Right lobe of liver (tissue), 6 donors: ENCODE measurements around the gene SMIM9. TPM values are rescaled to one million over a fixed set of nuclear protein-coding genes. Genes with fewer than 3 reads are reported as not detected.

Source experiments
- ATAC-seq, 4 donors: fragments of 200-7000 bp; cut with Tn5 transposase; one replicate each; pipeline ENCODE4 v1.9.1; 2020; ENCODE audit warnings: mild to moderate bottlenecking in 4 of 4, moderate library complexity in 4 of 4
- DNase-seq, 3 donors: peaks; one replicate each; pipeline ENCODE4 v3.0.0-alpha.2; 2020
- H3K27ac ChIP-seq, 3 donors: fragments of 200-600 bp; one replicate each; pipeline ENCODE4 v1.8.0; 2022
- H3K27me3 ChIP-seq, 2 donors: fragments of 200-600 bp; one replicate each; pipeline ENCODE4 v1.8.0; 2022
- H3K36me3 ChIP-seq, 4 donors: fragments of 200-600 bp; sonication (generic) in 1 of 4; one replicate each; pipeline versions ENCODE4 v1.5.1 to v1.8.0; 2017 to 2022; ENCODE audit warnings: control low read depth in 1 of 4
- H3K4me1 ChIP-seq, 4 donors: fragments of 200-600 bp; sonication (generic) in 1 of 4; one replicate each; pipeline versions ENCODE4 v1.5.1 to v1.8.0; 2017 to 2022; ENCODE audit warnings: control low read depth in 1 of 4
- H3K4me3 ChIP-seq, 3 donors: fragments of 200-600 bp; one replicate each; pipeline ENCODE4 v1.8.0; 2022
- H3K9me3 ChIP-seq, 4 donors: fragments of 200-600 bp; sonication (generic) in 1 of 4; one replicate each; pipeline versions ENCODE4 v1.5.1 to v1.8.0; 2017 to 2022; ENCODE audit warnings: control low read depth in 1 of 4
- POLR2A ChIP-seq: fragments of 450-650 bp; IDR thresholded peaks from one replicate; pipeline ENCODE4 v1.6.1; 2017; ENCODE audit warnings: antibody characterized with exemption, mild to moderate bottlenecking
- WGBS: methylation state at CpG from one replicate; pipeline ENCODE4 v1.1.6; 2018; ENCODE audit warnings: low coverage, low lambda C conversion rate; ENCODE audit not compliant: insufficient coverage; ENCODE audit errors: missing lambda C conversion rate; 5-methylcytosine and 5-hydroxymethylcytosine counted together
- intact Hi-C, 2 donors: fragments of 100-400 bp; cut with DNase I; formaldehyde crosslinking; loops; one replicate each; pipeline versions ENCODE4 v1.11.2 to v1.14.1; 2022
- total RNA-seq, 6 experiments: library from RNA; depleted of rRNA in 2 of 6; stranded (reverse); fragments of >200 nt in 2 of 6; fragmentation: NEBNext Ultra II Directional in 3 of 6; extraction: Animal tissue kit (Norgen Biotek cat#: 25700) in 3 of 6; gene quantifications; one replicate each; pipeline versions ENCODE4 v1.1.0 to v1.2.4, GENCODE V29; 2016 to 2023
- TF ChIP-seq, protein P1 (sequence below), 4 donors: fragments of 200-600 bp in 3 of 4; fragments of 450-650 bp in 1 of 4; IDR thresholded peaks; one replicate each; pipeline versions ENCODE4 v1.5.1 to v1.8.0; 2016 to 2022; ENCODE audit warnings: antibody characterized with exemption in 4 of 4, mild to moderate bottlenecking in 2 of 4
- donor health status: DM: no; HTN: yes; CAD: no.
- donor health status: DM: no; HTN: no; CAD: no.
- donor health status: DM: no; HTN: no; CAD: no.
- donor health status: DM: no; HTN: yes; CAD: no.
- donor health status: DM: no; HTN: yes; CAD: no.

The SMIM9 gene
- total RNA-seq, 6 experiments from 2014 or later, result not detected

DNA sequence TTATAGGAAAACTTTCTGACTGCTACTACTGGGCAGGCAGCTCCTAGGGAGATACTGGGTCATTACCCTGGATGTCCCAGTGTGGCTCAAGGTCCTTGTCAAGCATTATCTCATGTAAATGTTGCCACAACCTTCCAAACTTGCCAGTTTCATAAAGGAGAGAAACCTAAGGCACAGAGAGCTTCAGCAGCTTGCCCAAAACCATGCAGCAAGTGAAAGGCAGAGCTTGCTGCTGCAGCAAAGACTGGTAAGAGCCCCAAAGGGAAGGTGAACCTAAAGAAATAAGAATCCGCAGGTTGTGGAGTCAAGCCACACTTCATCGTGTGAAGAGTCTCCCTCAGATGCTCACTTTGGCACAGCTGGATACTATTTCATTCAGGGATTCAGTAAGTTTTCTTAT lies 31.5 kb downstream of the SMIM9 start:
- WGBS, result 22% methylated on average over 2 of the region's 2 CpGs
- ATAC-seq, result peak in 2 of 4 donors; percentile 6 to 8

DNA sequence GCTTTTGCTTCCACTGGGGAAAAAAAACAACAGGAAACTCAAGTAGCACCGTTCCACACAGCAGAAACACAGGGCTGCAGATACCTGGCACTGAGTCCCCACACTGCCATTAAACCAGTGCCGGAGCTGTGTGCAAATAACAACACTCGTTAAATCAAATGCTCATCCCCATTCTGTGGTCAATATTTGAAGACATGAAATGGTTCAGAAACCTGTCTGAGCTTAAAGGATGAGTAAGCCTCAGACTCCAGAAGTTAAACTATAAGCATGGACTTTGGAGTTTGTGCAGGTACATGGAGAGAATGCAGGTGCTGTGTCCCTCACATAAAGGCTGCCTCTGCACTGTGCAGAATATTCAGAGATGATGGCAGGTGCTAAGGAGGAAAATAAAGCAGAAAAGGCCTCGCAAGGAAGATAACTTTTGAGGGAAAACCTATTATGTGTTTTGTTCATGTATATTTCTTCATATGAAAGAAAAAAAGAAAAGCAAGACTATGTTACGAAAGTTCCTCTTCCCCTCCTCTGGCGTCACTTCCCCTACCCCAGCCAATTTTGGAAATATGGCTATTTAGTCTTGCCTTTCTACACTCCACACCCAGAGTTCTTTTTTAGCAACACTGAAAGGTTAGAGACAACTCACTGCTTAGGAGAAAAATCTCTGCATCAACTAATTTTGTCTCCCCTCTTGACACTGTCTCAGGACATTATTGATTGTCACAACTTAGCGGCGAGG lies 33.8 kb downstream of the SMIM9 start:
- no peak overlapping the region for H3K4me3 ChIP-seq
- H3K27ac ChIP-seq, result peak overlapping the region; percentile 18 to 36 (median 35)
- TF ChIP-seq, protein P1, sequence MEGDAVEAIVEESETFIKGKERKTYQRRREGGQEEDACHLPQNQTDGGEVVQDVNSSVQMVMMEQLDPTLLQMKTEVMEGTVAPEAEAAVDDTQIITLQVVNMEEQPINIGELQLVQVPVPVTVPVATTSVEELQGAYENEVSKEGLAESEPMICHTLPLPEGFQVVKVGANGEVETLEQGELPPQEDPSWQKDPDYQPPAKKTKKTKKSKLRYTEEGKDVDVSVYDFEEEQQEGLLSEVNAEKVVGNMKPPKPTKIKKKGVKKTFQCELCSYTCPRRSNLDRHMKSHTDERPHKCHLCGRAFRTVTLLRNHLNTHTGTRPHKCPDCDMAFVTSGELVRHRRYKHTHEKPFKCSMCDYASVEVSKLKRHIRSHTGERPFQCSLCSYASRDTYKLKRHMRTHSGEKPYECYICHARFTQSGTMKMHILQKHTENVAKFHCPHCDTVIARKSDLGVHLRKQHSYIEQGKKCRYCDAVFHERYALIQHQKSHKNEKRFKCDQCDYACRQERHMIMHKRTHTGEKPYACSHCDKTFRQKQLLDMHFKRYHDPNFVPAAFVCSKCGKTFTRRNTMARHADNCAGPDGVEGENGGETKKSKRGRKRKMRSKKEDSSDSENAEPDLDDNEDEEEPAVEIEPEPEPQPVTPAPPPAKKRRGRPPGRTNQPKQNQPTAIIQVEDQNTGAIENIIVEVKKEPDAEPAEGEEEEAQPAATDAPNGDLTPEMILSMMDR (IDR thresholded peaks at IDR 0.05), result no peak
- TF ChIP-seq POLR2A, result peak; percentile 17
- peaks cover 0 to 31% (median 9%) of the 10 kb centered on the region in 4 donors for H3K4me1 ChIP-seq
- no peaks in the 10 kb centered on the region for H3K9me3 ChIP-seq
- no peaks in the 10 kb centered on the region for H3K27me3 ChIP-seq
- ATAC-seq, result no peak
- no peaks in the 10 kb centered on the region for H3K36me3 ChIP-seq
- no peak for DNase-seq
- WGBS, result 40% methylated on average over 8 of the region's 8 CpGs
- intact Hi-C loops, result no loop called here

More for the DNA sequence above, 31.5 kb downstream of the SMIM9 start:
- intact Hi-C loops, result no loop called here
- Histone ChIP-seq H3K4me3 (no peak overlapping the region), H3K27ac (peak overlapping the region in 1 of 3 donors; percentile 56), H3K27me3 (no peaks in the 10 kb centered on the region), H3K4me1 (peaks cover 0 to 31% (median 9%) of the 10 kb centered on the region in 4 donors), H3K36me3 (no peaks in the 10 kb centered on the region), H3K9me3 (no peaks in the 10 kb centered on the region)
- no peak for DNase-seq
- TF ChIP-seq, protein P1 (IDR thresholded peaks at IDR 0.05), result no peak
- TF ChIP-seq POLR2A, result no peak

DNA sequence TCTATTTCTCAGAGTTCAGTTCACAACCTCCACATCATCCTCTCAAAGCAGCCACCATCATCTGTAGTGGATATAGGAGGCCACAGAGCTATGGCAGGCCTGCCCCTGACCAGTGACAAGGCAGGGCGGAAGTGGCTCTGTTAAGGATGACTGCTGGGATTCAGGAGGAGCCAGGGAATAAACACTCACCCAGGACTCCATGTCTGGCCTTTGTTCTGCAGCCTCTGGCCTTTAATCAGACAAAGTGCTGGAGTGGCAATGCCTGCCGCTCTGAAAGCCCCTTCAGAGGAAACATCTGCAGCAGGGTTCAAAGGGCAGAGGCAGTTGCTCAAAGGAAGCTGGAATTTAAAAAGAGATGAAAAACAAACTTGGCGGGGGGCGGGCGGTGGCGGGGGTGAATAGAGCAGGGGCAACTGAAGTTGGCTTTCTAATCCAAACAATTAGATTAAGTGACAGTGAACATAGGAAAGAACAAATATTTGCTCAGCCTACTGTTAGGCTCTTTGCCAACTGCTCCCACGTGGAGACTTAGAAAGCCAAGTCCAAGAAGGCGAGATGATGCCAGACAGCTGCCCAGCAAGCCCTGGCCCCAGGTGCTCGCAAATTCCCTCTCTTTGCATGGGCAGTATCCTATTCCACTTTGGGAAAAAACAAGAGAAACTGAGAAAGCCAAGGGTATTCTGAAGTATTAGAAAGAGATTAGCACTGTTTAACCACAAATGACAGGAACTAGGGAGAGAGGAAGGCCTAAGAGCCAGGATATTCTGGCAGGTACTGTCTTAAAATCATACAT lies 34.7 kb downstream of the SMIM9 start:
- WGBS, result 22% methylated on average over 9 of the region's 9 CpGs
- Histone ChIP-seq H3K36me3 (no peaks in the 10 kb centered on the region), H3K4me3 (no peak overlapping the region), H3K9me3 (no peaks in the 10 kb centered on the region), H3K27ac (peak overlapping the region; percentile 18 to 36 (median 31)), H3K4me1 (peaks cover 0 to 31% (median 9%) of the 10 kb centered on the region in 4 donors), H3K27me3 (no peaks in the 10 kb centered on the region)
- ATAC-seq (peak; percentile 53 to 72 (median 62)), DNase-seq (peak in 2 of 3 donors; percentile 27 to 54)
- TF ChIP-seq, protein P1 (IDR thresholded peaks at IDR 0.05), result no peak
- no peak for TF ChIP-seq POLR2A
- intact Hi-C loops, result no loop called here

DNA sequence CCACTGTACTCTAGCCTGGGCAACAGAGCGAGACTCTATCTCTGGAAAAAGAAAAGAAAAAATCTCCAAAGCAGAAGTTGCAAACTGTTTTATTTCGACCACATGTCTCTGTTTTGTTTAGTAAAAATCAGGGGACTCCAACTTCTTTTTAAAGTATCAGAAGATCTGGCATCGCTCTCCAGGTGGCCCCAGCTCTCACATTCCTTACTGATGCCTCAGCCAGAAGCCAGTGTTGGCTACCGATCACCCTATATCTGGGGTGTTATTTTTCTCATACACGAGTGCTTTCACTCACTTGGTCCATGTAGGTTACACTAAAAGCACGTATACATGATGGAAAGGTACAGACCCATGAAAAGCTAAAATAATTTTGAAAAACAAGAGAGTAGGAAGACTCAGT lies 37.5 kb downstream of the SMIM9 start:
- H3K27me3 ChIP-seq, result no peaks in the 10 kb centered on the region
- 53% methylated on average over 6 of the region's 6 CpGs for WGBS
- H3K9me3 ChIP-seq, result no peaks in the 10 kb centered on the region
- TF ChIP-seq, protein P1 (IDR thresholded peaks at IDR 0.05), result no peak
- no peak for TF ChIP-seq POLR2A
- H3K36me3 ChIP-seq, result no peaks in the 10 kb centered on the region
- DNase-seq (no peak), ATAC-seq (no peak)
- peaks cover 0 to 21% (median 10%) of the 10 kb centered on the region in 4 donors for H3K4me1 ChIP-seq
- intact Hi-C loops, result no loop called here
- H3K4me3 ChIP-seq, result no peak overlapping the region
- no peak overlapping the region for H3K27ac ChIP-seq
